Testis (tissue), 3 donors: ENCODE data around the gene FILIP1L. TPM values are rescaled to one million over a fixed set of nuclear protein-coding genes. Genes with fewer than 3 reads are reported as not detected.
A peak's percentile ranks its signal among the peaks of the same experiment; 100 is the strongest.
"Not testable (repeated sequence)": the region's sequence is repeated elsewhere in the genome, so short reads cannot be mapped to it uniquely, and the experiment has no call there.

Source experiments
- DNase-seq: peaks from one replicate; pipeline ENCODE4 v3.0.0-alpha.2; 2019
- H3K27ac ChIP-seq, 2 donors: fragments of 200-600 bp; sonication (generic); one replicate each; pipeline ENCODE4 v1.5.1; 2019
- H3K27me3 ChIP-seq: fragments of 200-600 bp; sonication (generic); one replicate; pipeline ENCODE4 v1.5.1; 2019
- H3K36me3 ChIP-seq: fragments of 200-600 bp; sonication (generic); one replicate; pipeline ENCODE4 v1.5.1; 2017; ENCODE audit warnings: low read depth; ENCODE audit errors: missing control alignments
- H3K4me1 ChIP-seq: fragments of 200-600 bp; sonication (generic); one replicate; pipeline ENCODE4 v1.5.1; 2019
- H3K4me3 ChIP-seq, 2 donors: fragments of 200-600 bp; sonication (generic); one replicate each; pipeline ENCODE4 v1.5.1; 2017 to 2019
- H3K9me3 ChIP-seq: fragments of 200-600 bp; sonication (generic); one replicate; pipeline ENCODE4 v1.5.1; 2017
- CTCF ChIP-seq, 3 experiments: fragments of 450-650 bp in 2 of 3; fragments of 200-600 bp in 1 of 3; sonication (generic) in 1 of 3; IDR thresholded peaks; one replicate each; pipeline ENCODE4 v1.5.1; 2016 to 2019; ENCODE audit warnings: antibody characterized with exemption in 3 of 3, mild to moderate bottlenecking in 2 of 3, moderate library complexity in 1 of 3
- POLR2A ChIP-seq: fragments of 450-650 bp; IDR thresholded peaks from one replicate; pipeline ENCODE4 v1.6.1; 2017; ENCODE audit warnings: antibody characterized with exemption, mild to moderate bottlenecking, moderate library complexity
- WGBS, 2 donors: methylation state at CpG; one replicate each; pipeline ENCODE4 v1.1.5; 2018; 5-methylcytosine and 5-hydroxymethylcytosine counted together
- intact Hi-C: fragments of 100-400 bp; cut with DNase I; formaldehyde crosslinking; loops from one replicate; pipeline ENCODE4 v1.15.1; 2023; ENCODE audit warnings: low total_unique reads
- polyA plus RNA-seq: library from polyadenylated mRNA; stranded (reverse); fragments of 350-450 nt; fragmentation: Illumina TruSeq; extraction: RNeasy Lipid Tissue Mini Kit (QIAGEN cat#74804); gene quantifications from one replicate; pipeline ENCODE4 v1.2.3, GENCODE V29; 2014; ENCODE audit warnings: low read depth, low replicate concordance; ENCODE audit not compliant: insufficient read depth
- total RNA-seq, 2 donors: library from RNA; depleted of rRNA; stranded (reverse); fragments of >200 nt; gene quantifications; one replicate each; pipeline ENCODE4 v1.2.3, GENCODE V29; 2016

The FILIP1L gene
- total and polyA plus RNA-seq, 3 donors from 2014 or later = 16.5 to 20.1 (median 16.7) TPM

- no peaks in the 10 kb centered on the region for H3K4me1 ChIP-seq
- no peaks in the 10 kb centered on the region for H3K27me3 ChIP-seq
- no peak overlapping the region for H3K4me3 ChIP-seq
- no peaks in the 10 kb centered on the region for H3K36me3 ChIP-seq
- TF ChIP-seq CTCF (IDR thresholded peaks at IDR 0.05) (no peak), POLR2A (no peak)
- intact Hi-C loops = no loop called here
- DNase-seq = no peak
- no peak overlapping the region for H3K27ac ChIP-seq
- no peaks in the 10 kb centered on the region for H3K9me3 ChIP-seq
- WGBS, 2 donors = 83 to 90% methylated on average over 6 of the region's 6 CpGs
Observed at GRCh38 chr3:100053951-100054620, 60.2 kb downstream of the FILIP1L start.

- intact Hi-C loops, H3K27me3 ChIP-seq, H3K4me1 ChIP-seq, H3K9me3 ChIP-seq, H3K27ac ChIP-seq, H3K4me3 ChIP-seq, DNase-seq, H3K36me3 ChIP-seq: not testable (repeated sequence)
- WGBS, 2 donors = 98 to 99% methylated on average over 3 of the region's 3 CpGs
Observed at GRCh38 chr3:100051513-100051912, 62.8 kb downstream of the FILIP1L start.

- Histone ChIP-seq H3K36me3 (no peaks in the 10 kb centered on the region), H3K4me1 (peaks cover 16% of the 10 kb centered on the region), H3K27ac (peak overlapping the region in 1 of 2 donors; percentile 15), H3K27me3 (no peaks in the 10 kb centered on the region), H3K9me3 (no peaks in the 10 kb centered on the region), H3K4me3 (no peak overlapping the region)
- 91 to 92% methylated on average over 3 of the region's 3 CpGs for WGBS, 2 donors
- no peak for TF ChIP-seq CTCF (IDR thresholded peaks at IDR 0.05)
- TF ChIP-seq POLR2A = no peak
- intact Hi-C loops = no loop called here
- no peak for DNase-seq
Observed at GRCh38 chr3:100048248-100048647, 66.1 kb downstream of the FILIP1L start.

GRCh38 chr3:100047455-100048141 is 66.7 kb downstream of the FILIP1L start:
- TF ChIP-seq CTCF (IDR thresholded peaks at IDR 0.05) (no peak), POLR2A (no peak)
- Histone ChIP-seq H3K27ac (peak overlapping the region in 1 of 2 donors; percentile 15), H3K27me3 (no peaks in the 10 kb centered on the region), H3K4me3 (no peak overlapping the region), H3K9me3 (no peaks in the 10 kb centered on the region), H3K36me3 (no peaks in the 10 kb centered on the region), H3K4me1 (peaks cover 22% of the 10 kb centered on the region)
- no peak for DNase-seq
- intact Hi-C loops = no loop called here
- 67 to 75% methylated on average over 6 of the region's 6 CpGs for WGBS, 2 donors

- Histone ChIP-seq H3K4me1 (peaks cover 28% of the 10 kb centered on the region), H3K36me3 (no peaks in the 10 kb centered on the region), H3K27ac (no peak overlapping the region), H3K27me3 (no peaks in the 10 kb centered on the region), H3K4me3 (no peak overlapping the region), H3K9me3 (no peaks in the 10 kb centered on the region)
- no peak for DNase-seq
- TF ChIP-seq CTCF (IDR thresholded peaks at IDR 0.05) = no peak
- no peak for TF ChIP-seq POLR2A
- 66 to 76% methylated on average over 2 of the region's 2 CpGs for WGBS, 2 donors
- intact Hi-C loops = no loop called here
Observed at GRCh38 chr3:100046986-100047385, 67.3 kb downstream of the FILIP1L start.
